ENCODE results near the gene POLDIP3.

DNA sequence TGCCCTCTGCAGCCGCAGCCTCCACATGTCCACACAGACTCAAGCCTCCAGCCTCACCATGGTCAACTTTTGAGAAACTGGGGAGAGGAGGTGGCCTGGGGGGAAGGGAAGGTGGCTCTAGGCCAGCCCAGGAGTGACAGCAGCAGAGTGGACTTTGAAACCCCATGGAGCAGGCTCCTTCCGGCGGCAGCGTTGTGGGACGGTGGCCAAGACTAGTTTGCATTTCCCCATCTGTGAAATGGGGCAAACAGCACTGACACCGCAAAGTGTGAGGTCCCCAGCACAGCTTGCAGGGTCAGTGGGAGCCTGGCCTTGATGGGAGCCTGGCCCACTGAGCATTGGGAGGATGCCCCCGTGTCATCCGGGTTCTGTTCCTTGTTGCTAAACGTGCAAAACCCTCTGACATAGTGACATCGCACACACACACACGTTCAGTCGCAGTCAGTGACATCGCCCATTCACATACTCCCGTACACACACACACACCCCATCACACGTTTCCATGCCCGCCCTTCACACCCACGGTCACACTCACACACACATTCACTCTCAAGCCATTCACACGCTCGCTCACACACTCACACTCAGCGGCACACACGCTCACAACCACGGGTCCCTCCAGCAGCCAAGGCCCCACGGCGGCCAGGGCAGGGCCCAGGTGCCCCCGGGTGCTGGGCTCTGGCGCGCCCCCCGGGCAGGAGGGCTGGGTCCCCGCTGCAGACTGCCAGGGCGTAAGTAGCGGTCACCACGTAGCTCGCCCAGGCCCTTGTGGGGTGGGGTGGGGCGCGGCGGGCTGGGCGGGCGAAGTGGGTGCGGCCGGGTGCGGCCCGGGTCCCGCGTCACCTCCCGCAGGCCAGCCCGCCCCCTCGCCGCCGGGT, 33.9 kb upstream of the POLDIP3 start:
- TF ChIP-seq, protein P1, sequence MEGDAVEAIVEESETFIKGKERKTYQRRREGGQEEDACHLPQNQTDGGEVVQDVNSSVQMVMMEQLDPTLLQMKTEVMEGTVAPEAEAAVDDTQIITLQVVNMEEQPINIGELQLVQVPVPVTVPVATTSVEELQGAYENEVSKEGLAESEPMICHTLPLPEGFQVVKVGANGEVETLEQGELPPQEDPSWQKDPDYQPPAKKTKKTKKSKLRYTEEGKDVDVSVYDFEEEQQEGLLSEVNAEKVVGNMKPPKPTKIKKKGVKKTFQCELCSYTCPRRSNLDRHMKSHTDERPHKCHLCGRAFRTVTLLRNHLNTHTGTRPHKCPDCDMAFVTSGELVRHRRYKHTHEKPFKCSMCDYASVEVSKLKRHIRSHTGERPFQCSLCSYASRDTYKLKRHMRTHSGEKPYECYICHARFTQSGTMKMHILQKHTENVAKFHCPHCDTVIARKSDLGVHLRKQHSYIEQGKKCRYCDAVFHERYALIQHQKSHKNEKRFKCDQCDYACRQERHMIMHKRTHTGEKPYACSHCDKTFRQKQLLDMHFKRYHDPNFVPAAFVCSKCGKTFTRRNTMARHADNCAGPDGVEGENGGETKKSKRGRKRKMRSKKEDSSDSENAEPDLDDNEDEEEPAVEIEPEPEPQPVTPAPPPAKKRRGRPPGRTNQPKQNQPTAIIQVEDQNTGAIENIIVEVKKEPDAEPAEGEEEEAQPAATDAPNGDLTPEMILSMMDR (IDR thresholded peaks at IDR 0.05): no peak
- no peak for TF ChIP-seq ZFX (IDR thresholded peaks at IDR 0.05; ENCODE audit: borderline replicate concordance)
